GM18520 (cell line): Measurements from ENCODE around the gene CNOT8.
A peak's percentile ranks its signal among the peaks of the same experiment; 100 is the strongest.
"Not testable (repeated sequence)": the region's sequence is repeated elsewhere in the genome, so short reads cannot be mapped to it uniquely, and the experiment has no call there.

ENCODE experiments used
- ATAC-seq: cut with Tn5 transposase; IDR thresholded peaks from one replicate; pipeline ENCODE4 v1.9.1; 2021; ENCODE audit not compliant: unreplicated experiment

CNOT8 gene

DNA sequence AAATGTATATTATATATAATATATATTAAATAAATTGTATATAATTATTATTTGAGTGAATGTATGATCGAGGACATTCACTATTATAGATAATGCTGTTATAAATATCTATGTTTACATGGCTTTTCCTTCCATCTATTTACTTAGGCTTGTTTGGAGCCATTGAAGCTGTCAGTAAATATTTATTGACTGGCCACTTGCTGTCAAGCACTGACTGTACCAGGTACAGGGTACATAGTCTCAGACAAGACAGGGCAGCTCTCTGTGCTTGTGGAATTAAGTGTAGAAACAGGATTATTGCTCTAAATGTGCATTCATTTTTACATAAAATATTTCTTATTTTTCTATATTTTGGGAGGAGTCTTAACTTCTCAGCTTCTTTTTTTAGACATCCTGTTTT, 24.4 kb upstream of the CNOT8 start:
- ATAC-seq, result no peak

GRCh38 chr5:154835701-154836052, 22.8 kb upstream of the CNOT8 start:
- not testable (repeated sequence) for ATAC-seq

DNA sequence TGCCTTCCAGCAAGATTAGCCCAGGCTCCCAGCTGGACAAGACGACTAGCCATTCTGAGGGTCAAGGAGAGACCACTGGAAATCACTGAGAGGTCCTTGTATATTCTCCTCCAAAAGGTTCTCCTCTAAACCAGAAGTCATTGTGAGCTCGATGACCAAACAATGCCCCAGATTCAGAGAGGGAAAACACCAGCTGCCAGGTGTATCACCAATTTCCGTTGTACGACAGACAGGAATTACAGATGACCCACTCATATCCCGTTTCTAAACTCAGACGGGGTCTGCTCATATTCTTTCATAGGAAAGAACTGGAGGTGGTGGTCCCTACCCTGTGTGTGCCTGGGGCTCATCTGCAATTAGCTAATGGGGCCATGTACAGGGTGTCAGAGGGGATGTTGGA, 22.2 kb upstream of the CNOT8 start:
- ATAC-seq, result no peak

- ATAC-seq, result no peak
These were observed 21.2 kb upstream of the CNOT8 start for GRCh38 chr5:154837009-154837901.

DNA sequence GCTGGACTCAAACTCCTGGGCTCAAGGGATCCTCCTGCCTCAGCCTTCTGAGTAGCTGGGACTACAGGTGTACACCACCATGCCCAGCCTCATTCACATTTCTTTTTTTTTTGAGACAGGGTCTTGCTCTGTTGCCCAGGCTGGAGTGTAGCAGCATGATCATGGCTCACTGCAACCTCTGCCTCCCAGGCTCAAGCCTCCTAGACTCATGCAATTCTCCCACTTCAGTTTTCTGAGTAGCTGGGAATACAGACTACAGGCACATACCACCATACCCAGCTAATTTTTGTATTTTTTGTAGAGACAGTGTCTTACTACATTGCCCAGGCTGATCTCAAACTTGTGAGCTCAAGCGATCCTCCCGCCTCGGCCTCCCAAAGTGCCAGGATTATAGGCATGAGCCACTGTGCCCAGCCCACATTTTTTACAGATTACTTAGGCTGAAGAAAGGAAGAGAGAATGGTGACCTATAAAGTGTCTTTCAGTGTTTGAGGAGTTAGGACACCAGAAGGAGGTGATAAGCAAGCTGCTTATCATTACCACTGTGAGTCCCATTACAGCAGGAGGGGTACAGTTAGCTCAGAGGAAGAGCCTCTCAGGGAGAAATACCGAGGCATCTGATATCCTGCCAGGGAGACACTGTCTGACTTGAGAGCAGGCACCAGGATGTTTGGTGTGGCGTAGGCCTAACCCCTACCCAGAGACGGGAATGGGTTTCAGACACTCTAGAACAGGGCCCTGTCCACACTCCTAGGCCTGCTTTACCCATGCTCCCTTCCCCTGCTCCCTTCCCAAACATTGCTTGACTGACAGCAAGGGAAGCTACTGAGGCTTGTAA, 17.8 kb upstream of the CNOT8 start:
- no peak for ATAC-seq

DNA sequence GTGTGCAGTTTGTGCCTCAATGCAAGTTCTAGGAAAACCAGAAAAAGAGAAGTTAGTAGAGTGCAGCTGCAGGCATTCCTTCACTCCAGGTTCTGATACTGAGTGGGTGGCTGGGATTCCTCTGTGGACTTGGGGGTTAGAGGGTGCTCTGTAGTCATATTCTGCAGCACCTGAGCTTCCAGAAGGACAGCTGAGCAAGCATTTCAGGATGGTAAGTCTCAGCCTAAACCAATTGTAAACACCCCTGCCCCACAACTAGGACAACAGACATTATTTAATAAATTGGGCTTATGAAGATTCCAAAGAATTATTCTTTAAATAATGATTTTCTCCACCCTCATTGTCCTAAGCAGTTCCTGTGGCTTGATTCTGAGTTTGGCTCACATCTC, 17.2 kb upstream of the CNOT8 start:
- no peak for ATAC-seq

- ATAC-seq, result no peak
These were observed 15.5 kb upstream of the CNOT8 start for GRCh38 chr5:154842689-154843530.

- ATAC-seq, result no peak
These were observed 13.6 kb upstream of the CNOT8 start for GRCh38 chr5:154844809-154845208.

DNA sequence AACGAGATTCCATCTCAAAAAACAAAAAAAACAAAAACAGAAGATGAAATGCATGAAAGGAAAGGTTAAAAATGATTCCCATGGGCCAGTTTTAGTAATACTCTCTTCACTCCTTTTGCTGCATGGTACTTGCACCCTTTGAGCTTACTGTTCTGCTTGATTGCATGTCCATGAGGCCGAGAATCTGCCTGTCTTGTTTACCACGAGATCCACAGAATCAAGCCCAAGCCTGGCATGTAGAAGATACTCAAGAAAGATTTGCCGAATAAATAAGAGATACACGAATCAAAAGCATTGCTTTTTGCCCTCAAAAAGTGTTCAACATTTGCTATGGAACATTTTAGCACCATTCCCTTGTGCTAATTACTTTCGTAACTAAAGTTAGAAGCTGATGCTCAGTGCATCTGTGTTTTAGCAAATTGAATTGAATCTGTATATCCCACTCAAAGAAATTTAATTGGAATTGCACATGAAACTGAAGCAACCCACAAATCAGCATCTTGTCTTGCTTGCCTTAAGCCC, 9.1 kb upstream of the CNOT8 start:
- no peak for ATAC-seq

DNA sequence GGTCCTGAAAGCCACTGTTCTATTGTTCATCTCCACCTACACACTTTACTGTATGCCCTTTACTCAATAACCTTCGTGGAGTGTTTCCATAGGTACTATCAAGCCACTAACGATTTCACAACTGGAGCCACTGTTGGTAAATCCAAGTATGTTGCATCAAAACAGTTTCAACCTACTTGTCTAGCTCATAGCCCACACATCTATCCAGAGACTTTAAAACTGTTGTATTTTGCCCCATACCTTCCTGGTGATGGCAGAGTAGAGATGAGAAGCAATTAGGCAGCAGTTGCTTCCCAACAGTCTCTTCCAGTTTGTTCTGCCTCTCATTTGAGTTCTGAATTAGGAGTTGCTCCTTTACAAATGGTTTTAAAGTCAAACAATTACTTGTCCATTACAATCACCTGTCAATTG, 8.6 kb upstream of the CNOT8 start:
- no peak for ATAC-seq

DNA sequence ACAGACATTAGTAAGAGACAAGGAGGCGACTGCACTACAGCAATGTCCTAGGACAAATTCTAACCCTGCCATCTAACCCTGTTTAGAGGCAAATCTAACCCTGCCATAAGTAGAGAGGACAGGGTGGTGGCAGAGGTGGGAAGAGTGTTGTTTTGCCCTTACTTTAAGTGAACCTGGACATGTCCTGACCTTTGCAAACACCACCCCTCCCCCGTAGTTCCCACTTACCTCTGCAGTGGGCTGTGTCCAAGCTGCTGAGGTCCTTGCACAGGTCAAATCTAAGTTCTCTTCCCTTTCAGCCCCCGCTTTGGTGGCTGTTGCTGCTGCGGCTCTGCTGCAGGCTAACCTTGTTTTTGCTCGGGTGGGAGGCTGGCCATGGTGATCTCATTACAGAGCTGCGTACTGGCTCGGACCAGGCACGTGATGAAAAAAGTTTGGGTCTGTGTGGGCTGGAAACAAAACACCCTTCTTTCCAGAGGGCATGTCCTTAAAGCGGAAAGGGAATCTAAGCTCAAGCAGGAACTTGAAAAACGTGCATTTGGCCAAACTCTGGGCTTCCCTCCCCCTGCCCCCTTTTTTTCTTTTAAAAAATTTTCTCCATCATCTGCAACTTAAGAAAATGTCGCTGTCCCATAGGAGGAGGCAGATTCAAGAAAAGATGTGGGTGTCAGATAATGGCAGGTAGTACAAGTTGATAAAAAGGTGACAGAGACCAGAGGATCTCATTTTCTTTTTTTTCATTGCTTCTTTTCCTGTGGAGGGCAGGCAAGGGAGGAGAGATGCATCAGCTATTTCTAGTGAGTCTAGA, 8.0 kb upstream of the CNOT8 start, which contains the start of gene FAXDC2:
Gene FAXDC2, minus strand, starts transcription at position 349 of the 808 bp plus-strand sequence. CDS start 12,425 bp downstream, outside the sequence.
- ATAC-seq, result no peak

DNA sequence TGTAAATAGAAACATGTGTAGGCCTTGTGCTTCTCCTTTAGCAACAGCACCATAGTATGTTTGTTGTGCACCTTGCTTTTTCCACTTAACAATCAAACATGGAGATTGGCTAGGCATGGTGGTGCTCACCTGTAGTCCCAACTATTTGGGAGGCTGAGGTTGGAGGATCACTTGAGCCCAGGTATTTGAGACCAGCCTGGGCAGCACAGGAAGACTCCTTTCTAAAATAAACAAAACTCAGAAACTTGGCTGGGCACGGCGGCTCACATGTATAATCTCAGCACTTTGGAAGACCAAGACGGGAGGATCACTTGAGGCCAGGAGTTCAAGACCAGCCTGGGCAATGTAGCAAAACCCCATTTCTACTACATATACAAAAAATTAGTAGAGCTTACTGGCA, 7.1 kb upstream of the CNOT8 start:
- ATAC-seq, result no peak

GRCh38 chr5:154857530-154858296, 714 bp upstream of the CNOT8 start:
- peak; percentile 44 for ATAC-seq

GRCh38 chr5:154858972-154859871, 795 bp downstream of the CNOT8 start:
- no peak for ATAC-seq

- no peak for ATAC-seq
These were observed 1.7 kb downstream of the CNOT8 start for GRCh38 chr5:154860123-154860522.

DNA sequence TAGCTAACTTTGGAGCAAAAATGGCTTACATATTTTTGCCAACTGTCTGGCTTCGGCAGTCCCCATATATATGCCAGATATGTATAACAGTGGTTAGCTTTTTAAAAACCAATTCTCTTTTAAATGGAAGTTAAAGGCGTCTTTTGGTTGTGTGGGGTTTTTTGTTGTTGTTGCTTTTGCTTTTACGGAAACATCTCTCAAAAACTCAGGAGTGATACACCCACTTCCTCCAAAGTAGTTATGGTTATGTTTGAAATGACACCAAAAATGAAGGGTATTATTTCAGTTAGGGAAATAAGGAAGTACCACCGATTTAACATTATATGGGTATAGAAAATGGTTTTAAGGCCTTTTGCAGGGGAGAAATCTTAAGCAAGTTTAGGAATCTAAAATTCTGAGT, 2.3 kb downstream of the CNOT8 start:
- ATAC-seq, result no peak

DNA sequence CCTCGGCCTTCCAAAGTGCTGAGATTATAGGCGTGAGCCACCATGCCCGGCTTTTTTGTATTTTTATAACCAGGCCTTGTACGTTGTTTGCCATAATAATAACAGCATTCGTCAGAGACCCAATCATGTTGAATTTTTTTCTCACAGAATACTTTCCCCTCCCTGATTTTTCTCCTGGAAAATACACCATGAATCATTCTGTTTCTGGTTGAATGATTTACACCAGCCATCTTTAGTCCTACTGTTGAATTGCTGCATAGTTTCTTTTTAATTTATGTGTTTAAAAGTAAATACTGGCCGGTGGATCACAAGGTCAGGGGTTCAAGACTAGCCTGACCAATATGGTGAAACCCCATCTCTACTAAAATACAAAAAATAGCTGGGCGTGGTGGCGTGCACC, 3.5 kb downstream of the CNOT8 start:
- no peak for ATAC-seq

DNA sequence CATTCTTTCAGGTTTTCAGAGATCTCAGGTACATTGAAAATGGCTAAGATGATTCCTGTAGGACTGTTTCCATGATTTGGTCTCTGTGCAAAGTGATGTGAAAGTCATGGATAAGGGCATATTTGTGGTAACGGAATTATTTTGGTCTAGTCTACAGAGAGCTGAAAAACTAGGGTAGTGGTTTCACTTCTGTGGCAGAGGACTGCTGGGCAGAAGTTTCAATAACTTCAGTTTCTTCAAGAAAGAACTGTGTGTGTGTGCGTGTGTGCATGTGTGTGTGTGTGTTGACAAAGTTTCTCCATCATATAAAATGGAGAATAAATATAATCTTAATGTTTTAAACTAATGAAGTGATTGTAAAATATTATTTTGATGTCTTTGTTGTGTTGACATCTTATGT, 4.3 kb downstream of the CNOT8 start:
- no peak for ATAC-seq
